GM15510 (cell line): Measurements from ENCODE around the gene LRRTM2.

Experiments used
- POLR2A ChIP-seq: IDR thresholded peaks from 3 replicates; pipeline ENCODE4 v1.6.1; 2011; ENCODE audit warnings: borderline replicate concordance; ENCODE audit not compliant: insufficient read length; ENCODE audit errors: extremely low read depth

LRRTM2 gene

GRCh38 chr5:138898742-138899141, 23.6 kb upstream of the LRRTM2 start:
- TF ChIP-seq POLR2A, result no peak

- no peak for TF ChIP-seq POLR2A
Observed at GRCh38 chr5:138898299-138898698, 23.2 kb upstream of the LRRTM2 start.

- no peak for TF ChIP-seq POLR2A
Observed at GRCh38 chr5:138895918-138896317, 20.8 kb upstream of the LRRTM2 start.

- TF ChIP-seq POLR2A, result no peak
Observed at GRCh38 chr5:138890644-138891043, 15.5 kb upstream of the LRRTM2 start.

- no peak for TF ChIP-seq POLR2A
Observed at GRCh38 chr5:138889994-138890393, 14.9 kb upstream of the LRRTM2 start.

GRCh38 chr5:138884554-138884953, 9.4 kb upstream of the LRRTM2 start:
- no peak for TF ChIP-seq POLR2A

- TF ChIP-seq POLR2A, result no peak
Observed at GRCh38 chr5:138884094-138884493, 9.0 kb upstream of the LRRTM2 start.

- no peak for TF ChIP-seq POLR2A
Observed at GRCh38 chr5:138883211-138883610, 8.1 kb upstream of the LRRTM2 start.

GRCh38 chr5:138878437-138879235, 3.5 kb upstream of the LRRTM2 start:
- TF ChIP-seq POLR2A, result no peak

- TF ChIP-seq POLR2A, result no peak
Observed at GRCh38 chr5:138876811-138877210, 1.7 kb upstream of the LRRTM2 start.

GRCh38 chr5:138875946-138876345, 811 bp upstream of the LRRTM2 start:
- no peak for TF ChIP-seq POLR2A

GRCh38 chr5:138875552-138875875, 379 bp upstream of the LRRTM2 start:
- no peak for TF ChIP-seq POLR2A

GRCh38 chr5:138874241-138874640, 894 bp downstream of the LRRTM2 start:
- TF ChIP-seq POLR2A, result no peak

- no peak for TF ChIP-seq POLR2A
Observed at GRCh38 chr5:138873466-138874221, 1.5 kb downstream of the LRRTM2 start.

- TF ChIP-seq POLR2A, result no peak
Observed at GRCh38 chr5:138872841-138873465, 2.2 kb downstream of the LRRTM2 start.

- no peak for TF ChIP-seq POLR2A
Observed at GRCh38 chr5:138870611-138871010, 4.5 kb downstream of the LRRTM2 start.

- TF ChIP-seq POLR2A, result no peak
Observed at GRCh38 chr5:138869763-138870500, 5.2 kb downstream of the LRRTM2 start.
